Liver (tissue), 3 donors: ENCODE data around the gene RND3.

ENCODE experiments used
- CTCF ChIP-seq: fragments of 150-350 bp; IDR thresholded peaks from 2 replicates; pipeline ENCODE4 v1.5.1; 2017; ENCODE audit warnings: improper control_type of control experiment, low read depth, low read length; ENCODE audit not compliant: missing input control
- JUND ChIP-seq, 2 donors: IDR thresholded peaks; 2 replicates each; pipeline ENCODE4 v1.6.1; 2016; ENCODE audit warnings: antibody characterized with exemption in 2 of 2
- MAX ChIP-seq: IDR thresholded peaks from 2 replicates; pipeline ENCODE4 v1.6.1; 2016; ENCODE audit warnings: antibody characterized with exemption
- YY1 ChIP-seq: IDR thresholded peaks from 2 replicates; pipeline ENCODE4 v1.6.1; 2016; ENCODE audit warnings: antibody characterized with exemption, mild to moderate bottlenecking
- donor health status: healthy.
- donor health status: healthy.

DNA sequence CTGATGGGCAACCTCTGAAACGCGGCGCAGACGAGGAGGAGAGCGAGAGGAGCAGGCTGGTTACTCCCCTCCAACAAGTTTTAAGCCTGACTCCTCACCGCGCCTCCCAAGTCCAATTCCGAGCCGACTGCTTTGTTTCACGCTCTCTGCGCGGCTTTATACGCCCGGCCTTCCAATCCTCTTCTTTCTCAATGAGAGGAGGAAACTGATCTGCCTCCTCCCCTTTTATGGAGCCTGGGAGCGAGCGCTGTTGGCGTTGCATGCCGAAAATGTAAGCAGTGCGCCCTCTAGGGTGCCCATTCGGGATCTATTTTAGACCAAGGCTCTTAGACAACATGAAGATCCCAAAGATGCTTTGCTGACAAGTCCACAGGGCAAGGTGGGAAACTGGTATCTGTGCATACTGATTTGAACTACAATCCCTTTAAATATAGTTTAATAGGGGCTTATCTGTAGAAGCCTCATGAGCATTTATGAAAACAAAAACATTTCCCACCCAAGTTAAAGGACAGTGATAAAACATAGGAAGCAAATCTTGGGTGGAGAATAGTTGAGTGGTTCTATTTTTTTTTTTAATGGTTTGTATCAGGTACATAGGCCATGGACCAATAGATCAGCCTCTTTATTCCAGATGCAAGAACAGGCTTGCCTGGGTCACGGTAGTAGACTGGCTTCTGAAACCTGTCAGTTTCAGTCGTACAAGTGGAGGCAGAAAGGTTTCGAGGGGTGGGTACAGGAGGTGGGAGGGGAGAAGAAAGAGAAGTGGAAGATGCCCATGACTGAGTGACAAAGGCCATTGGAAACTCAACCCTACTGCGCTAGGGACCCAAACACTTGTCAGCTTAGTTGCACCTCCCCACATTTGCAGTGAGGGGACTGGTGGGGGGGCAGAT lies at the start of gene RND3:
- TF ChIP-seq YY1: peak; percentile 81
- peak; percentile 89 for TF ChIP-seq CTCF
- TF ChIP-seq MAX: peak; percentile 57
- TF ChIP-seq JUND (IDR thresholded peaks at IDR 0.05): peak in 1 of 2 donors; percentile 49
